Activated T-helper 1 cell treated with anti-CD3 and anti-CD28 coated beads, Interleukin-12 subunit alpha, Interleukin-12 subunit beta, Interleukin-2, Interleukin-4 antibody, amounts not matched to agents 30 ng/mL and 10 ng/mL and 1 ng/mL, durations not matched to agents 14 hours and 24 hours and 36 hours (primary cell): ENCODE results near the gene TNS3. TPM values are rescaled to one million over a fixed set of nuclear protein-coding genes. Genes with fewer than 3 reads are reported as not detected.
"Not testable (repeated sequence)": the region's sequence is repeated elsewhere in the genome, so short reads cannot be mapped to it uniquely, and the experiment has no call there.

Experiments
- DNase-seq: peaks from one replicate; pipeline ENCODE4 v3.0.0; 2021; ENCODE audit warnings: low spot score
- H3K27ac Mint-ChIP-seq: one replicate; pipeline ENCODE4 v1.8.0; 2021; ENCODE audit warnings: mild to moderate bottlenecking, mixed read lengths
- H3K27me3 Mint-ChIP-seq: one replicate; pipeline ENCODE4 v1.8.0; 2022; ENCODE audit warnings: mild to moderate bottlenecking, moderate library complexity, mixed read lengths; ENCODE audit not compliant: insufficient read depth
- H3K36me3 Mint-ChIP-seq: one replicate; pipeline ENCODE4 v1.8.0; 2021; ENCODE audit warnings: low read depth, mixed read lengths
- H3K4me1 Mint-ChIP-seq: one replicate; pipeline ENCODE4 v1.8.0; 2021; ENCODE audit warnings: low read depth, mixed read lengths
- H3K4me3 Mint-ChIP-seq: one replicate; pipeline ENCODE4 v1.8.0; 2021; ENCODE audit warnings: mild to moderate bottlenecking, moderate library complexity, mixed read lengths
- H3K9me3 Mint-ChIP-seq: one replicate; pipeline ENCODE4 v1.8.0; 2021; ENCODE audit warnings: mixed read lengths
- intact Hi-C: fragments of 100-400 bp; cut with micrococcal nuclease; formaldehyde crosslinking; loops from one replicate; pipeline ENCODE4 v1.15.1; 2024
- total RNA-seq: library from RNA; stranded (reverse); gene quantifications from 2 replicates; pipeline ENCODE4 v1.2.3, GENCODE V29; 2022

The TNS3 gene
- total RNA-seq, 1 donor from 2014 or later: 5.8 TPM

DNA sequence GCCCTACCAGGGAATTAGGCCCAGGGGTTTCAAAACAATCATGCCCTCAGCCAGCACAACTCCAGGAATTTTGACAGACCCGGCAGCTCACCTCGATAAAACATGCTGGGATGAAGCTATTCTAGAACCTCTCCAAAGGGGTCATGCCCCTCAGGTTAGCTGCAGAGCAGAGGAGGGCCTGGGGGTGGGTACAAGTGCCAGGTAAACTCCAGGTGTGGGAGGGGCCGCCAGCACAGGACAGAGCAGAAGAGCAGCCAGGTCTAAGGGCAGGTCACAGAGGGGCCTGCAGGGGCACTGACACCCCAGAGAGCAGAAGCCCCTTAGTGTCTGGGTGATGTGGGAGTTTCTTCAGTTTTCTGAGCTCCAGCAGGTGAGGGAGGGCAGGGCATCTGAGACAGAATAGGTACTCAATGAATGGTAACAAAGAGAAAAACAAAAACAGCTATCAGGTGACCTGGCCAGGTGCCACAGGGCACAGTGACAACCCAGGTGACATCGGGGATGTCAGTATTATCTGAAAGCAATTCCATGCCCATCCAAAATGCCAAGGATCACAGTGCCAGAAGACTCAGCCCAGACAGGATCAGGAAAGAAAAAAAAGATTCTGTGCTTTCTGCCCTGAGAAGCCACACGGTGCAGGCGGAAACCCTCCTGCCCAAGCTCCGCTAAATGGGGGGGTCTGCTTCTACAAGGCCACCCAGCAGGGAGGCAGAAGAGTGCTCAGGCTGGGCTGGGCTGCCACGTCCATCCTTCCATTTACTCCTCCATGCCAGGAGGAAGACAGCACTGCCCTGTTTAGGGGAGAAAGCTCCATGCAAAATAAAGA, 104.5 kb downstream of the TNS3 start:
- Mint-ChIP-seq H3K4me3 (no peak overlapping the region), H3K27me3 (no peaks in the 10 kb centered on the region), H3K4me1 (peaks cover 12% of the 10 kb centered on the region), H3K27ac (no peak overlapping the region), H3K9me3 (no peaks in the 10 kb centered on the region), H3K36me3 (no peaks in the 10 kb centered on the region)
- DNase-seq: no peak
- intact Hi-C loops: no loop called here

DNA sequence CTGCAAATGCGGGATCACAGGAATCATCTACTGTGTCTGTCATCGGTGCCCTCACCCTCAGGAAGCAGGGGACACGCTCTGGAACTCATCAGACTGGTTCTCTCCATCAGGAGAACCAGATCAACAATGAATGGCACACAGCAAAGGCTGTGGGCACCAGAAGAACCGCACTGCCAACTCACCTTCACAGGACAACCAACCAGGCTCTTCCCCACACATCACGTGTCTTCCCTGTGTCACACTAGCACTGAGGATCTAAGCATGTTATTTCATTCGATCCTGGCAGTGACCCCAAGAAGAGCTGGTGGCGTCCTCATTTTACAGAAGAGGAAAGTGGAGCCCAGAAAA, 106.1 kb downstream of the TNS3 start:
- intact Hi-C loops: no loop called here
- no peaks in the 10 kb centered on the region for H3K36me3 Mint-ChIP-seq

DNA sequence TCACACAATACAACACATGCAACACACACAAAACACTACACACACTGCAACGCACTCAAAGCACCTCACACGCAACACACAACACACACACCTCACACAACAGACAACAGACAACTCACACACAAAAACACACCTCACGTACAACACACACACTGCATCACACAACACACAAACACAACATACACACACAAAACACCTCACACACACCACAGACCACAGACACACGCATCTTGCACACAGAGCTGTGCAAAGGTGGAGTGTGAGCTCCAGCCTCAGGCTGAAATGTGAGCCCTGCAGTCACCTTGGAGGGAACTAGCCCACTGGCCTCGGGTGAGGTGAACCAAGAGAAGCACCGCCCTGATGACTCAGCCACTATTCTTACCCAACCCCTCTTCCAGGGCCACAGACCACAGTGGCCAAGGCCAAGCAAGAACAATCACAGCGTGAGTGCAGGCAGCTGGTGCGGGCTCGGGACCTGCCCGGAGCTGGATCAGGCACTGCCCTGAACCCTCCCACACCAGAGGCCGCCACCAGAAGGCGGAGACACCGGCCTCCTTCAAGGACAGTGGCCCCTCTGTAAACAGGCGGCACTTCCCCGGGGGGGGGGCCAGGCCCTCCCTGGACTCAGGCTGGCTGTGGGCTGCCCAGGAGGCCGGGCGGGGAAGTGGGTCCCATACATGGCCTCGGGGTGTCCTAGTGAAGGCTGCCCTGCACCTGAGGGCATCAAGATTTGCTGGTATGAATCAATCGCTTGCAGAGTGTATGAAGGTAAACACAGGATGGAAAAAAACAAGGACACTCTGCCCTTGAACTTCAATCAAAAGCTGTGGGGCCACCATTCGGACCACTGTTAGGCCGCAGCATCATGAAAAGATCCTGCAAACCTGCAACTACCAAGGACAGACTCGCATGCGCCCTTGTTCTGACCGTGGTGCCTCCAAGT, 106.7 kb downstream of the TNS3 start:
- intact Hi-C loops: no loop called here
- H3K9me3 Mint-ChIP-seq: no peaks in the 10 kb centered on the region
- no peak overlapping the region for H3K4me3 Mint-ChIP-seq
- DNase-seq: no peak
- H3K27me3 Mint-ChIP-seq: no peaks in the 10 kb centered on the region
- H3K27ac Mint-ChIP-seq: no peak overlapping the region
- no peaks in the 10 kb centered on the region for H3K4me1 Mint-ChIP-seq
- no peaks in the 10 kb centered on the region for H3K36me3 Mint-ChIP-seq

More for the DNA sequence above, 106.1 kb downstream of the TNS3 start:
- H3K4me1 Mint-ChIP-seq: no peaks in the 10 kb centered on the region
- DNase-seq: no peak
- H3K27me3 Mint-ChIP-seq: no peaks in the 10 kb centered on the region
- no peak overlapping the region for H3K27ac Mint-ChIP-seq
- no peak overlapping the region for H3K4me3 Mint-ChIP-seq
- H3K9me3 Mint-ChIP-seq: no peaks in the 10 kb centered on the region

DNA sequence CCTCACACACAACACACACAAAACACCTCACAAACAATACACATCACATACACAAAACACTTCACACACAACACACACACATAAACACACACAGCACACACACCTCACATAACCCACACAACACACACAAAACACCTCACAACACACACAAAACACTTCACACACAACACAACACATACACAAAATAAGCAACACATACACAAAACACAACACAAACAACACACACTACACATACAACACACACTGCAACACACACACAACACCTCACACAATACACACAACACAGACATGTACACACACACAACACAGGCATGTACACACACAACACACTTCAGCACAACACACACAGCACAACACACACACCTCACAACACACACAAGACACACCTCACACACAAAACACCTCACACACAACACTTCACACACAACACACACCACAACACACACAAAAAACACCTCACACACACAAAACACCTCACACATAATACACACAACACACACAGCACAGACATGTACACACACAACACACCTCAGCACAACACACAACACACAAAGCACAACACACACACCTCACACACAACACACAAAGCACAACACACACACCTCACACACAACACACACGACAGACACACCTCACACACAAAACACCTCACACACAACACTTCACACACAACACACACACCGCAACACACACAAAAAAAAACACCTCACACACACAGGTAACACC, 107.5 kb downstream of the TNS3 start:
- Mint-ChIP-seq H3K36me3 (no peaks in the 10 kb centered on the region), H3K9me3 (no peaks in the 10 kb centered on the region), H3K27me3 (no peaks in the 10 kb centered on the region), H3K4me3 (no peak overlapping the region), H3K4me1 (no peaks in the 10 kb centered on the region), H3K27ac (no peak overlapping the region)
- no peak for DNase-seq
- intact Hi-C loops: no loop called here

DNA sequence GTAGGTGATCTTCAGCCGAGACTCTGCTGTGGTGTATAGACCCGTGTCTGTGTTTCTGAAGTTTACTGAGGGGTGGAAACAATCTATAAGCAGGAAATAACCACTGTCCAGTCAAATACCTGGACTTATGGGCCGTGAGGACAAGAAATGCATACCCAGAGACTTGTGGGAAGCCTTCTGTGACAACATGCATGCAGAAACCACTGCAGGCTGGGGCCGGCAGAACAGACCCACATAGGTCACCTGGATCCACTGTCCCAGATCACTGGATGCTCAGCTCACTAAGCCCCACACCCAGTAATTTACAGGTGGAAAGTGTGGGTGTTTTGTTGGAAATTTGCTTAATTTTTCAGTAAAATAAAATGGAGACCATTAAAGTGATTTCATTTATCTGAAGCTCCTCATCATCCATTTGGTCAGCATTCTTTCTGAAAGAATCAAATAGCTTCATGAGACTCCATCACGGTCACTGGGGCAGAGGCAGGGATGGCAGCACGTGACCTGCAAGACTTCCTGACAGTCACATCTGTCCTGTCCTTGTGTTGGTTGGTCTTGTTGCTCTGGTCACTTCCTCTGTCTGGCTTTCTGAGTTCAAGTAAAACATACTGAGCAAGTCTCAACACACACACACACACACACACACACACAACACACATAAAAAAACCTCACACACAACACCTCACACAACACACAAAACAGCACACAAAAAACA, 108.3 kb downstream of the TNS3 start:
- no peaks in the 10 kb centered on the region for H3K9me3 Mint-ChIP-seq
- intact Hi-C loops: no loop called here
- DNase-seq: no peak
- H3K36me3 Mint-ChIP-seq: no peaks in the 10 kb centered on the region
- no peak overlapping the region for H3K4me3 Mint-ChIP-seq
- H3K27me3 Mint-ChIP-seq: no peaks in the 10 kb centered on the region
- no peak overlapping the region for H3K27ac Mint-ChIP-seq
- H3K4me1 Mint-ChIP-seq: no peaks in the 10 kb centered on the region

DNA sequence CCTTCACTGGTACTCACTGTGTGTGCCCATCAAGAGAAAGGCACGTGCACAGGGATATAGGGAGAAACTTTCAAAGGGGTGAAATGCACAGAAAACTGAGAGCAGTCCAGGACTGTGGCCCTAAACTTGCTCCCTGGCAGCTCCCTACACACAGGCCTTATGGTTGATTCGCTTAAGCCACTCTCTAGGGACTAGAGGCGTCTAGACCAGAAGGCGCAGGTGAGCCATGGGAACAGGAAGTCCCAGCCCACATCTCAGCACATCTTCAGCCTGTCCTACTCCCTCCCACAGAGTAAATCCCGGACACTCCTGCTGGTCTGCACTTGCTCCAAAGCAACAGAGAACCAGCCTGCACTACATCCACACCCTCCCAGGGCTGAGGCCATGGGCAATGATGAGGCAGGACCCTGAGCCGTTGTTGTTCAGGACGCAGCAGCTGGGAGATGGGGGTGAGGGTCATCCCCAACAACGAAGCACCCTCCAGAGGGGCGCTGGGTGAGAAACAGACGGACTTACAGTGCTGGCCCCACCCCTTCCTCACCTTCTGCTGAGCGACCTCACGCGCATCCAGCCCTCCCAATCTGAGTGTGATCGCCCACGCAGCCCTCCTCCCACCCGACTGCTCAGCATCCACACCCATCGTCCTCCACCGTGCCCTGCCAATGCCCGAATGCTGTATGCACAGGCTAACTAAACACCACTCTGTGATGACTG, 109.3 kb downstream of the TNS3 start:
- H3K4me3 Mint-ChIP-seq: no peak overlapping the region
- H3K4me1 Mint-ChIP-seq: no peaks in the 10 kb centered on the region
- no peaks in the 10 kb centered on the region for H3K9me3 Mint-ChIP-seq
- intact Hi-C loops: no loop called here
- no peak overlapping the region for H3K27ac Mint-ChIP-seq
- no peak for DNase-seq
- H3K27me3 Mint-ChIP-seq: no peaks in the 10 kb centered on the region
- H3K36me3 Mint-ChIP-seq: no peaks in the 10 kb centered on the region

DNA sequence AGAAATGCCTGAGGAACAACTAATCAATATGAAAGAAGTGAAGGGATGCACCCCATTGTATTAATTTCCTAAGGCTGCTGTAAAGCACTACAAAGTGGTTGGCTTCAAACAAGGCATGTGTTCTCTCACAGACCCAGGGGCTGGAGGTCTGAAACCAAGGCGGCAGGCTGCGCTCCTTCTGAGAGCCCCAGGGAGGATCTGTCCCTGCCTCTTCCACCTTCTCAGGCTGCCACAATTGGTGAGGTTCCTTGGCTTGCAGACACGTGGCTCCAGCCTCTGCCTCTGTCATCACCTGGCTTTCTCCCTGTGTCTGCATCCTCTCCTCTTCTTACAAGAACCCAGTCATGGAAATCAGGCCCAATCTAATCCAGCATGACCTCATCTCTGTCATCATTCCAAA, 110.1 kb downstream of the TNS3 start:
- intact Hi-C loops: no loop called here
- H3K4me1 Mint-ChIP-seq: no peaks in the 10 kb centered on the region
- no peaks in the 10 kb centered on the region for H3K36me3 Mint-ChIP-seq
- no peak for DNase-seq
- no peaks in the 10 kb centered on the region for H3K9me3 Mint-ChIP-seq
- H3K27ac Mint-ChIP-seq: no peak overlapping the region
- no peak overlapping the region for H3K4me3 Mint-ChIP-seq
- H3K27me3 Mint-ChIP-seq: no peaks in the 10 kb centered on the region

DNA sequence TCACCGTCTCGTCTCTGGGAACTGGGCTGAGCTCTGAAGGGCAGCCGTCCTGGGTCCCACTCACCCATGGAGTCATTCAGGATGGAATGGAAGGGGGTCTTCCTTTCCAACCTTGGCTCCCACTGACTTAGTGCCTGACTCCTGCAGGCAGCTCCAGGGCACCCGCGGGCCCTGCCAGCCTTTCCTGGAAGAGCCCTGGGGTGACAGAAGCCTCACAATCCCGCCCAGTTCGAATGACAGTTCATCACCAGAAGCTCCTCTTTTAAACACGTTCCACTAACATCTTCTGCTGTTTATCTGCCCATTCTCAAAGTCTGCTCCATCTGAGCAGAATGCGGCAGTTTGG, 110.6 kb downstream of the TNS3 start:
- H3K9me3 Mint-ChIP-seq: no peaks in the 10 kb centered on the region
- no peak overlapping the region for H3K27ac Mint-ChIP-seq
- DNase-seq: no peak
- H3K27me3 Mint-ChIP-seq: no peaks in the 10 kb centered on the region
- intact Hi-C loops: no loop called here
- no peaks in the 10 kb centered on the region for H3K36me3 Mint-ChIP-seq
- H3K4me1 Mint-ChIP-seq: no peaks in the 10 kb centered on the region
- no peak overlapping the region for H3K4me3 Mint-ChIP-seq

DNA sequence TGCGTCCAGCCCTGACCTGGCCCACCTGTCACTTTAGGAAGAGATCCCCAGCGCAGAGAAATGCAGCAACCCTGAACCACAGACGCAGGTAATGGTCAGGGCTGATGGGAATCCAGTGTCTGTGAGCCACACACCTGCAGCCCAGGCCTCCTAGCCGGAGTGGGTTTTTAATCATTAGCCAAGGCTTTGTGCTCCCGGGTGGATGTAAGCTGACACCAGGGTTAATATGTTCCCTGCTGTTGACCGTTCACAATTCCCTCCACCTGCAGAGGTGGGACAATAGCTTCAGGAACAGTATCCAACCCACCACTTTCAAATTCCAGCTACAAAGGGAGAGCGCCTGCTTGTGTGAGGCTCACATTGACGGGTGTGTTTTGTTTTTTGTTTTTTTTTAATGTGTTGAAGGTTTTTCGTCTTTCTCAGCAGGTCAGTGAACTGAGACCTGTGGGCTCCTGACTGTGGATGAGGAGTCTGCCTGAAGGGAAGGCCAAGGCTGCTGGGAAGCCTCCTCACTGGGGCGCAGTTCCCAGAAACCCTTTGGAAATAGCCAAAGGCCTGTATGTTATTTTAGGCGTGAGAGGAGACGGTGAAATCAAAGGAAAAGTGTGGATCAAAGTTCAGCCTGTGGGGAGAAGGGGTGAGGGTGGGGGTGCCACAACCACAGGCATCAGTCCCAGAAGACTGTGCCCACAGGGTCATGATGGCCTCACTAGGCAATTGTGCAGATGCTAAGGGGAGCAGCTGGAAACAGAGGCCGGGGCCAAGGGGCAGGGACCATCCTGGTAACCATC, 111.1 kb downstream of the TNS3 start:
- Mint-ChIP-seq H3K4me1 (no peaks in the 10 kb centered on the region), H3K27me3 (no peaks in the 10 kb centered on the region), H3K27ac (no peak overlapping the region), H3K36me3 (no peaks in the 10 kb centered on the region), H3K9me3 (no peaks in the 10 kb centered on the region), H3K4me3 (no peak overlapping the region)
- no peak for DNase-seq
- intact Hi-C loops: no loop called here

DNA sequence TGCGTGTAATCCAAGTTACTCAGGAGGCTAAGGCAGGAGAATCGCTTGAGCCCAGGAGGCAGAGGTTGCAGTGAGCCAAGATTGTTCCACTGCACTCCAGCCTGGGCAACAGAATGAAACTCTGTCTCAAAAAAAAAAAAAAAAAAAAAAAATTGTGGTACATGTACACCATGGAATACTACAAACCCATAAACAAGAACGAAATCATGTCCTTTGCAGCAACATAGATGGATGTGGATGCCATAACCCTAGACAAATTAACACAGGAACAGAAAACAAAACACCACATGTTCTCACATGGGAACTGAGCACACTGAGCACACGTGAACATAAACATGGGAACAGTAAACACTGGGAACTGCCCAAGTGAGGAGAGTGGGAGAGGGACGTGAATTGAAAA, 112.1 kb downstream of the TNS3 start:
- intact Hi-C loops, H3K4me3 Mint-ChIP-seq, H3K27ac Mint-ChIP-seq, H3K36me3 Mint-ChIP-seq, H3K9me3 Mint-ChIP-seq, H3K4me1 Mint-ChIP-seq, DNase-seq, H3K27me3 Mint-ChIP-seq: not testable (repeated sequence)

DNA sequence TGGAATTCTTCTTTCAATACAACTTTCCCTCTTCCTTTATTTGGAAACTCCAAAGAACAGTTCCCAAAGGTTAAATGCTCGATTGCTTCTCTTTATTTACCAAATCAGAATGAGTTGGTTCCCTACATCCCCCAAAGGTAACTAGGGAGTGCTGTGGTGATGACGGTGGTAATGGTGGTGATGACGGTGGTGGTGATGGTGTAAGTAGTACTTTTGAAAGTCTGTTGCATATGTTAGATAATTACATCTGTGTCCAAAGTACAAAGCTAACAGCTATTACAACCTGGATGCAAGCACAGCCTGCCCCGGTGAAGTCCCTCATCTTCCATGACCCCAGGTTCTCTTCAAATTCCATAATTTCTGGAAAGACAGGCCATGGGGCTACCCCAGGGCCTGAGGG, 115.1 kb downstream of the TNS3 start:
- no peak overlapping the region for H3K27ac Mint-ChIP-seq
- no peaks in the 10 kb centered on the region for H3K36me3 Mint-ChIP-seq
- no peak for DNase-seq
- H3K4me1 Mint-ChIP-seq: no peaks in the 10 kb centered on the region
- no peaks in the 10 kb centered on the region for H3K27me3 Mint-ChIP-seq
- no peak overlapping the region for H3K4me3 Mint-ChIP-seq
- no peaks in the 10 kb centered on the region for H3K9me3 Mint-ChIP-seq
- intact Hi-C loops: no loop called here
